Right cardiac atrium (tissue), 5 donors: ENCODE data around the gene FERMT1. TPM values are rescaled to one million over a fixed set of nuclear protein-coding genes. Genes with fewer than 3 reads are reported as not detected.

Experiments used
- ATAC-seq, 2 donors: fragments of 200-7000 bp; cut with Tn5 transposase; one replicate each; pipeline versions ENCODE4 v1.8.0 to v1.9.1; 2020; ENCODE audit warnings: moderate library complexity in 2 of 2, mild to moderate bottlenecking in 1 of 2
- DNase-seq, 3 donors: peaks; one replicate each; pipeline ENCODE4 v3.0.0-alpha.2; 2020
- H3K27ac ChIP-seq: one replicate; pipeline ENCODE4 v1.5.1; 2013; ENCODE audit warnings: mild to moderate bottlenecking, low read length, control low read depth, moderate library complexity
- H3K27me3 ChIP-seq: one replicate; pipeline ENCODE4 v1.6.1; 2013; ENCODE audit not compliant: control insufficient read depth, insufficient read depth
- H3K4me1 ChIP-seq: one replicate; pipeline ENCODE4 v1.6.1; 2013; ENCODE audit warnings: low read length; ENCODE audit not compliant: control insufficient read depth, insufficient read depth
- H3K4me3 ChIP-seq: one replicate; pipeline ENCODE4 v1.5.1; 2013; ENCODE audit warnings: low read length, control low read depth
- H3K9me3 ChIP-seq: one replicate; pipeline ENCODE4 v1.6.1; 2013; ENCODE audit warnings: low read length; ENCODE audit not compliant: control insufficient read depth
- WGBS: extraction: QIAGEN DNeasy Blood & Tissue Kit; methylation state at CpG from one replicate; pipeline ENCODE4 v1.1.7; 2013; 5-methylcytosine and 5-hydroxymethylcytosine counted together
- intact Hi-C, 4 donors: fragments of 100-400 bp; cut with DNase I; formaldehyde crosslinking; loops; one replicate each; pipeline versions ENCODE4 v1.11.0 to v1.14.0; 2022 to 2023
- polyA plus RNA-seq: library from polyadenylated mRNA; stranded (reverse); fragments of 200-250 nt; gene quantifications from one replicate; pipeline ENCODE4 v1.2.3, GENCODE V29; 2013
- total RNA-seq, 4 donors: library from RNA; stranded (reverse); fragmentation: NEBNext Ultra II Directional; extraction: Animal tissue kit (Norgen Biotek cat#: 25700); gene quantifications; one replicate each; pipeline ENCODE4 v1.2.1, GENCODE V29; 2021
- donor health status: healthy with polysubstance abuse.
- donor health status: DM: no; HTN: yes; CAD: no.
- donor health status: DM: no; HTN: no; CAD: no.
- donor health status: DM: no; HTN: yes; CAD: no; lungs with severe emphysema.
- donor health status: DM: yes; HTN: yes; CAD: no.

Gene FERMT1
- total and polyA plus RNA-seq, 5 donors: 0.54 to 2.9 (median 1.8) TPM

GRCh38 chr20:6053776-6054688 is 68.8 kb downstream of the FERMT1 start, which contains the start of gene LRRN4:
Gene LRRN4 (minus strand): TSS chr20:6054060. CDS start chr20:6052799, 1,261 bp downstream.
- H3K9me3 ChIP-seq: no peaks in the 10 kb centered on the region
- no peak for DNase-seq
- intact Hi-C loops: no loop called here
- no peak within 1 kb of the TSS for H3K27ac ChIP-seq
- H3K27me3 ChIP-seq: no peaks in the 10 kb centered on the region
- peak; percentile 33 to 51 for ATAC-seq
- WGBS: 33% methylated on average over 13 of the region's 13 CpGs
- no peak within 1 kb of the TSS for H3K4me3 ChIP-seq
- peaks cover 3% of the 10 kb centered on the region for H3K4me1 ChIP-seq

- 60% methylated on average over 8 of the region's 8 CpGs for WGBS
- Histone ChIP-seq H3K27ac (no peak overlapping the region), H3K9me3 (no peaks in the 10 kb centered on the region), H3K4me3 (no peak overlapping the region), H3K4me1 (peaks cover 3% of the 10 kb centered on the region), H3K27me3 (no peaks in the 10 kb centered on the region)
- ATAC-seq: peak in 1 of 2 donors; percentile 7
- DNase-seq: no peak
- intact Hi-C loops: no loop called here
These were observed 69.6 kb downstream of the FERMT1 start for GRCh38 chr20:6053064-6053775.

- Histone ChIP-seq H3K9me3 (no peaks in the 10 kb centered on the region), H3K27me3 (no peaks in the 10 kb centered on the region)
- 60% methylated on average over 5 of the region's 5 CpGs for WGBS
These were observed 71.3 kb downstream of the FERMT1 start for GRCh38 chr20:6051505-6051904.

GRCh38 chr20:6048391-6048790 is 74.4 kb downstream of the FERMT1 start:
- 89% methylated on average over 3 of the region's 3 CpGs for WGBS
- intact Hi-C loops: no loop called here
- DNase-seq (no peak), ATAC-seq (no peak)
- H3K9me3 ChIP-seq: no peaks in the 10 kb centered on the region
- H3K27me3 ChIP-seq: no peaks in the 10 kb centered on the region
- H3K4me1 ChIP-seq: no peaks in the 10 kb centered on the region
- no peak overlapping the region for H3K4me3 ChIP-seq
- H3K27ac ChIP-seq: no peak overlapping the region

More at GRCh38 chr20:6051505-6051904, 71.3 kb downstream of the FERMT1 start:
- DNase-seq (no peak), ATAC-seq (no peak)
- Histone ChIP-seq H3K4me1 (peaks cover 3% of the 10 kb centered on the region), H3K4me3 (no peak overlapping the region), H3K27ac (no peak overlapping the region)
- intact Hi-C loops: no loop called here

GRCh38 chr20:6046432-6046831 is 76.4 kb downstream of the FERMT1 start:
- no peaks in the 10 kb centered on the region for H3K27me3 ChIP-seq
- no peak overlapping the region for H3K27ac ChIP-seq
- intact Hi-C loops: no loop called here
- no peaks in the 10 kb centered on the region for H3K4me1 ChIP-seq
- H3K4me3 ChIP-seq: no peak overlapping the region
- DNase-seq (no peak), ATAC-seq (no peak)
- 64% methylated on average over 1 of the region's 1 CpG for WGBS
- H3K9me3 ChIP-seq: no peaks in the 10 kb centered on the region

GRCh38 chr20:6045566-6045965 is 77.3 kb downstream of the FERMT1 start:
- no peaks in the 10 kb centered on the region for H3K27me3 ChIP-seq
- ATAC-seq (no peak), DNase-seq (no peak)
- intact Hi-C loops: no loop called here
- no peaks in the 10 kb centered on the region for H3K4me1 ChIP-seq
- H3K4me3 ChIP-seq: no peak overlapping the region
- no peaks in the 10 kb centered on the region for H3K9me3 ChIP-seq
- H3K27ac ChIP-seq: no peak overlapping the region

GRCh38 chr20:6044115-6044514 is 78.7 kb downstream of the FERMT1 start:
- DNase-seq: no peak
- H3K9me3 ChIP-seq: no peaks in the 10 kb centered on the region
- H3K27ac ChIP-seq: no peak overlapping the region
- H3K4me1 ChIP-seq: no peaks in the 10 kb centered on the region
- H3K27me3 ChIP-seq: no peaks in the 10 kb centered on the region
- H3K4me3 ChIP-seq: no peak overlapping the region
- 81% methylated on average over 2 of the region's 2 CpGs for WGBS
- ATAC-seq: no peak
- intact Hi-C loops: no loop called here

- peak; percentile 28 to 34 for ATAC-seq
- intact Hi-C loops: no loop called here
- Histone ChIP-seq H3K27ac (no peak overlapping the region), H3K4me1 (no peaks in the 10 kb centered on the region), H3K9me3 (no peaks in the 10 kb centered on the region), H3K27me3 (no peaks in the 10 kb centered on the region), H3K4me3 (no peak overlapping the region)
- DNase-seq: no peak
- 88% methylated on average over 26 of the region's 26 CpGs for WGBS
These were observed 81.0 kb downstream of the FERMT1 start for GRCh38 chr20:6041808-6042265.

- DNase-seq (no peak), ATAC-seq (peak; percentile 34 to 43)
- H3K4me3 ChIP-seq: no peak overlapping the region
- WGBS: 81% methylated on average over 67 of the region's 67 CpGs
- H3K27ac ChIP-seq: no peak overlapping the region
- no peaks in the 10 kb centered on the region for H3K27me3 ChIP-seq
- intact Hi-C loops: no loop called here
- H3K4me1 ChIP-seq: no peaks in the 10 kb centered on the region
- H3K9me3 ChIP-seq: no peaks in the 10 kb centered on the region
These were observed 81.6 kb downstream of the FERMT1 start for GRCh38 chr20:6040958-6041807.

- 94% methylated on average over 8 of the region's 8 CpGs for WGBS
- Histone ChIP-seq H3K4me3 (no peak overlapping the region), H3K27ac (no peak overlapping the region)
These were observed 82.3 kb downstream of the FERMT1 start for GRCh38 chr20:6040540-6040939.

More at GRCh38 chr20:6040540-6040939, 82.3 kb downstream of the FERMT1 start:
- intact Hi-C loops: no loop called here
- Histone ChIP-seq H3K9me3 (no peaks in the 10 kb centered on the region), H3K4me1 (no peaks in the 10 kb centered on the region), H3K27me3 (no peaks in the 10 kb centered on the region)
- ATAC-seq (no peak), DNase-seq (no peak)
